Subcutaneous abdominal adipose tissue (tissue), 5 donors: ENCODE measurements around the gene SCG2.

Source experiments
- H3K27ac ChIP-seq: one replicate; pipeline ENCODE4 v1.7.0; 2013; ENCODE audit warnings: low read depth, mild to moderate bottlenecking, inconsistent platforms, low read length, moderate library complexity
- H3K27me3 ChIP-seq, 5 donors: one replicate each; pipeline ENCODE4 v1.7.0; 2013; ENCODE audit warnings: low read length in 5 of 5, inconsistent platforms in 1 of 5; ENCODE audit not compliant: control insufficient read depth in 5 of 5, insufficient read depth in 4 of 5
- H3K36me3 ChIP-seq, 5 donors: one replicate each; pipeline ENCODE4 v1.7.0; 2013; ENCODE audit warnings: low read length in 5 of 5; ENCODE audit not compliant: control insufficient read depth in 5 of 5, insufficient read depth in 5 of 5
- H3K4me1 ChIP-seq, 5 donors: one replicate each; pipeline ENCODE4 v1.7.0; 2013; ENCODE audit warnings: low read length in 5 of 5, mild to moderate bottlenecking in 3 of 5, moderate library complexity in 1 of 5; ENCODE audit not compliant: control insufficient read depth in 5 of 5, insufficient read depth in 5 of 5
- H3K4me3 ChIP-seq, 5 donors: one replicate each; pipeline ENCODE4 v1.7.0; 2013; ENCODE audit warnings: low read length in 5 of 5, low read depth in 1 of 5
- H3K9ac ChIP-seq, 5 donors: one replicate each; pipeline ENCODE4 v1.7.0; 2013; ENCODE audit warnings: low read length in 5 of 5, mild to moderate bottlenecking in 4 of 5, moderate library complexity in 3 of 5
- H3K9me3 ChIP-seq, 5 donors: one replicate each; pipeline ENCODE4 v1.7.0; 2013; ENCODE audit warnings: low read length in 5 of 5; ENCODE audit not compliant: control insufficient read depth in 5 of 5
- donor health status: healthy.
- donor health status: healthy.
- donor health status: healthy.
- donor health status: healthy.
- donor health status: healthy.

SCG2 gene

DNA sequence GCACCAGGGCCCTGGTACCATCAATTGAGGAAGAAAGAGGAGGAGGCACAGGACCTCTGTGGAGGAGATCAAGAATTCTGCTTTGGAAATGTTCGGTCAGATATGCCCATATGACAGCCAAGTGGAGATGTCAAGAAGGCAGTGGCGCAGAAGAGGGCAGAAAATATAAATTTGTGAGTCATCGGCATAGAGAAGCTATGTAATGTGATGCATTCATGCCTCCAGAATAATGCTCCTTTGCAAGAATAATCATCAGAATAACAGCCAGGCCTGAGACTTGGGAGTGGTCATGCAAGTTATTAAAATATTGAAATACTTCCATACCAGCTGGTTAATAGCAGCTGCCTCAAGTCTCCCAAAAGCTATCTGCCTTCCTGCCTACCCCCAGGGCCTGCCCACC lies 32.1 kb upstream of the SCG2 start:
- peaks cover 0 to 3% (median 0%) of the 10 kb centered on the region in 5 donors for H3K27me3 ChIP-seq
- no peak overlapping the region for H3K9ac ChIP-seq
- no peak overlapping the region for H3K4me3 ChIP-seq
- H3K9me3 ChIP-seq, result peaks cover 0 to 12% (median 0%) of the 10 kb centered on the region in 5 donors
- H3K4me1 ChIP-seq, result no peaks in the 10 kb centered on the region
- no peak overlapping the region for H3K27ac ChIP-seq
- no peaks in the 10 kb centered on the region for H3K36me3 ChIP-seq

DNA sequence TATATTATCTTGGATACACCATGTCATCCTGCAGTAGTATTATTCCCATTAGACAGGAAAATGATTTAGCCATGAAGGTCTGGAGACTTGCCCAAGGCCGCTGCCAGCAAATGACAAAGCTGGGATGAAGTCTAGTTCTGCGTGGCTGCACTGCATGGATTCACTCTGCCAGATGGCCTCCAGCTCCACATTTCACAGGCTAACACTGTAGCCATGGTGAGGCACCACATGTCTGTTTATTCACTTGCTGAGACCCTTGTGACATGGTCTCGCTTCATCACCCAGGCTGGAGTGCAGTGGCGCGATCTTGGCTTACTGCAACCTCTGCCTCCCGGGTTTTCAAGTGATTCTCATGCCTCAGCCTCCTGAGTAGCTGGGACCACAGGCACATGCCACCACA lies 31.5 kb upstream of the SCG2 start:
- H3K27me3 ChIP-seq, result peaks cover 0 to 3% (median 0%) of the 10 kb centered on the region in 5 donors
- no peaks in the 10 kb centered on the region for H3K36me3 ChIP-seq
- no peaks in the 10 kb centered on the region for H3K4me1 ChIP-seq
- no peak overlapping the region for H3K9ac ChIP-seq
- H3K4me3 ChIP-seq, result no peak overlapping the region
- no peak overlapping the region for H3K27ac ChIP-seq
- peaks cover 0 to 9% (median 0%) of the 10 kb centered on the region in 5 donors for H3K9me3 ChIP-seq

DNA sequence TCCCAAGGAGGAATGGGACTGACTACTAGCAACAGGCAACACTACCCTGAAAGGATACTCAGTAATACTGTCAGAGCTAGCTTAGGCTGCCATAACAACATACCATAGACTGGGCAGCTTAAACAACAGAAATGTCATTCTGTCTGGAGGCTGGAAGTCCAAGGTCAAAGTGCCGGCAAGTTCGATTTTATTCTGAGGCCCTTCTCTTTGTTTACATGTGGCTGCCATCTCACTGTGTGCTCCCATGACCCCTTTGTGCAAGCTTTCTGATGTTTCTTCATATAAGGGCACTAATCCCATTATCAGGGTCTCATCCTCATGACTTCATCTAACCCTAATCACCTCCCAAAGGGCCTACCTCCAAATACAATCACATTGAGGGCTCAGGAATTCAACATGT lies 30.7 kb upstream of the SCG2 start:
- H3K9me3 ChIP-seq, result peaks cover 0 to 8% (median 0%) of the 10 kb centered on the region in 5 donors
- no peak overlapping the region for H3K27ac ChIP-seq
- H3K9ac ChIP-seq, result no peak overlapping the region
- H3K36me3 ChIP-seq, result no peaks in the 10 kb centered on the region
- H3K4me3 ChIP-seq, result no peak overlapping the region
- H3K4me1 ChIP-seq, result no peaks in the 10 kb centered on the region
- H3K27me3 ChIP-seq, result peaks cover 0 to 3% (median 0%) of the 10 kb centered on the region in 5 donors

DNA sequence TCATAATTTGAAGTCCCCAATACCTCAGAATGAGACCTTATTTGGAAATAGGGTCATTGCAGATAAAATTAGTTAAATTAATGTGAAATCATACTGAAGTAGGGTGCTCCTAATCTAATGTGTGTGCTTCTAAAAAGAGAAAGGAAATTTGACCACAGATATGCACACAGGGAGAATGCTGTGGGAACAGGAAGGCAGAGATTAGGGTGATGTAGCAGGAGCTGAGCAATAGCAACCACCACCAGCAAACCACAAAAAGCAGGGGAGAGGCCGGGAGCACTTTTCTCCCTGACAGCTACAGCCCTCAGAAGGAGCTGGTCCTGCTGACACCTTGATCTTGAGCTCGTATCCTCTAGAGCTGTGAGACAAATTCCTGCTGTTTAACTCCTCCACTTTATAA lies 24.6 kb upstream of the SCG2 start:
- H3K9me3 ChIP-seq, result no peaks in the 10 kb centered on the region
- peaks cover 0 to 3% (median 0%) of the 10 kb centered on the region in 5 donors for H3K27me3 ChIP-seq
- no peak overlapping the region for H3K27ac ChIP-seq
- no peaks in the 10 kb centered on the region for H3K36me3 ChIP-seq
- no peaks in the 10 kb centered on the region for H3K4me1 ChIP-seq
- no peak overlapping the region for H3K9ac ChIP-seq
- no peak overlapping the region for H3K4me3 ChIP-seq

DNA sequence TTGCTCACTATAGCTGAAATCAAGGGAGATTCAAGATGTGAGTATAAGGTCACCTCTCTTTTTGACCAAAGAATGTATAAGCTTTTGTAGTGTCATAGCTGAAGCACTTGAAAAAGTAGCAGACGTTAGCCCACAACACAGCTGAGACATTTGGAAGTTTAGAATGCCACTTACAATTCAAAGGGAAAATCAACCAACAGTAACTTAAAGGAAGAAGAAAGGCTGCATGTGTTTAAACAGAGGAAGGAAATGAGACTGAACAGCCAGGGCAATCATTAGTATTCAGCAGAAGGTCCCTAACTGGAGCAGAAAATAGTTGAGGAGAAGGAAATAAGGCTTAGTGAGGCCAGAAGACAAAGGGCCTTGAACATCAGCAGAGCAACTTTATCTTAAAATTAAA lies 23.5 kb upstream of the SCG2 start:
- Histone ChIP-seq H3K27me3 (peaks cover 0 to 3% (median 0%) of the 10 kb centered on the region in 5 donors), H3K9ac (no peak overlapping the region), H3K36me3 (no peaks in the 10 kb centered on the region), H3K9me3 (no peaks in the 10 kb centered on the region), H3K4me1 (no peaks in the 10 kb centered on the region), H3K27ac (no peak overlapping the region), H3K4me3 (no peak overlapping the region)

DNA sequence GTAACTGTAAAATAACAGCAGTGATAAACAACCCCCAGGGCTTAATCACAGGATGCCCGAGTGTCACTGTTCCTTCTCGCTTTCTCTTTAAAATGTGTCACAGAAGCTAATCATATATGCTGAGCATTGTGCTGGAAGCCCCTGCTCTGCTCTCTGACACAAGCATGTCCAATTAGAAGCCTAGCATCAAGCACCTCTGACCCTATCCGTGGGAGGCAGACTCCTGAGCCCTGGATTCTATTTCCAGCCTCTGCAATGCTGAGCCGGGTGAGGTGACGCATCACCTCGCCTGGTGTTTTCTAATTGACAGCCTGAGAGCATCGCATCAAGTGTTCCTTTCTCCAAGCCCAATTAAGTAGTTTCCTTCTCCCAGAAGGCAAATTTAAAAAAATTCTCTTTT lies 19.7 kb upstream of the SCG2 start:
- Histone ChIP-seq H3K27ac (no peak overlapping the region), H3K4me1 (no peaks in the 10 kb centered on the region), H3K4me3 (no peak overlapping the region), H3K27me3 (peaks cover 0 to 4% (median 4%) of the 10 kb centered on the region in 5 donors), H3K9me3 (no peaks in the 10 kb centered on the region), H3K36me3 (no peaks in the 10 kb centered on the region), H3K9ac (no peak overlapping the region)

DNA sequence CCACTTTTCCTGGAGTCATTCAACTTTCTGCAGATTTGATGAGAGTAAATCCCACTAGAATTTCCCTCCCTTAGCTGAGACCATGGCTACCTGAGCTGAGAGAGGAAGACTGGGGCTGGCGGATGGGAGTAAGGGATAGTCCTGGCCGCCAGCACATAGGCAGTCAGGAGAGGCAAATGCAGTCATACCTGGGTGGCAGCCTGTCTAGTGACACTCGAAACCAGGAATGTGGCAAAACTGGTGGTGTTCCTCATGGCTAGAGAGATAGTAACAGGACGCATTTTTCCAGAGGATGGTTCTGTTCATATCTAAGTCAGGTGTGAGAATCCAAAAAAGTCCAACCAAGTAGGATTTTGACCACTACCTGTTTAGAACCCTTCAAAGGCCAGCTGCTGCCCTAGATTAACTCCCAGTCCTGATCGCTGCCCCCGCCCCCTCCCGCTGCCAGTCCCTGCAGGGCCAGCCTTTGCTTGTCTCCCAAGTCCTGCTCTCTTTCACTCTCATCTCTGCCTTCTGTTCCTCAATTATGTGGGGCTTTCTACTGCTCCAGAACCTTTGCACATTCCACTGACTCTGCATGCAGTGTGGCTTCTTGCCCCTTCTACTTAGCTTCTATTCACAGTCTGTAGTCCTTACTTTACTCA lies 17.4 kb upstream of the SCG2 start:
- no peak overlapping the region for H3K9ac ChIP-seq
- H3K27ac ChIP-seq, result no peak overlapping the region
- H3K27me3 ChIP-seq, result peaks cover 0 to 4% (median 4%) of the 10 kb centered on the region in 5 donors
- H3K4me1 ChIP-seq, result no peaks in the 10 kb centered on the region
- no peak overlapping the region for H3K4me3 ChIP-seq
- H3K9me3 ChIP-seq, result no peaks in the 10 kb centered on the region
- no peaks in the 10 kb centered on the region for H3K36me3 ChIP-seq

DNA sequence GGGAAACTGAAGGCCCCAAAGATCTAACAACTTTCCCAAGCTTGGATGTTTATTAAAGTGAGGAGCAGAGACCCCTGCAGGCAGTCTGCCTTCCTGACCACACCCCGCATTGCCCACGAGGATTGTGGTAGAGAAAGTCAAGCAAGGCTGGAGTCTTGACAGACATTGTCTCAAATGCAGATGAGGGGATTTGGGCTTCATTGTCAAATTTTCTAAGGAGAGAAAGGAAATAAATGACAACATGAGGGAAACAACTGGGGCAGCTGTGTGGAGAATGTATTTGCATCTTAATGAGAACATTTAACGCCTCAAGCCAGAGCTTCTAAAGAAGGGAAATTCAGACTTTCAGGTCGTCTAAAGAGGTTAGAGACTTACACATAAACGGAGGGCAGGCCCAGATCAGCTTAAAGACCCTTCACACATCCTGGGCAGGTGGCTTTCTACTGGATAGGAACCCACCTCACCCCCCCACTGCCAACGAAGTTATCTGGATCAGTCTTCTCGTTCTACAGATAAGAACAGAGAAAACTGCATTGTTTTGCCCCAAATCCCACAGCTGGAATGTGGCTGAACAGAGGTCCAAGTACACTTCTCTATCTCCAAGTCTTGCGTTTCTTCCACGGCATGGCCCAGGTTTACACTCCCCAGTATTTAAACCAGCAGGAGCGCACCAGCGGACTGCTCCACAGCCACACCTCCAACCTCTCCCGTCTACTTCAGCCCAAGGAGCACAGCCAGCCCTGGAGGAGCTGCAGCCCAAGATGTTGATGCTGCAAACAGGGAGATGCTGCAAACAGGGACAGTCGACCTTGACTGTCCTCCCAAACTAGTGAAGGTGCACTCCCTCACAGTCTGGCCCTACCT lies 16.2 kb upstream of the SCG2 start:
- Histone ChIP-seq H3K4me3 (no peak overlapping the region), H3K9ac (no peak overlapping the region), H3K36me3 (no peaks in the 10 kb centered on the region), H3K27me3 (peaks cover 0 to 4% (median 4%) of the 10 kb centered on the region in 5 donors), H3K4me1 (peaks cover 0 to 4% (median 2%) of the 10 kb centered on the region in 5 donors), H3K9me3 (no peaks in the 10 kb centered on the region), H3K27ac (no peak overlapping the region)

DNA sequence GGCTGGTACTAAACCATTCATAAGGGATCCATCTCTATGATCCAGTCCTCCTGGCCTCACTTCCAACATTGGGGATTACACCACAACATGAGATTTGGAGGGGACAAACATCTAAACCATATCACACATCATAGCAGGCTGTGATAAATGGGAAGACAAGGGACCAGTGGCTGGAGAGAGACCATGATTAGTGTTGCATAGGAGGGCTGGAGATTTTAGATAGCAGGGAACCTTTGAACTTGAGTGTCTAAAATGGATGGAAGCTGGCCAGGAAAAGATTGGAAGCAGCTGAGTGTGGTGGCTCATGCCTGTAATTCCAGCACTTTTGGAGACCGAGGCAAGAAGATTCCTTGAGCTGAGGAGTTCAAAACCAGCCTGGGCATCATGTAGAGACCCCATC lies 12.4 kb upstream of the SCG2 start:
- Histone ChIP-seq H3K36me3 (no peaks in the 10 kb centered on the region), H3K27me3 (peaks cover 0 to 4% (median 0%) of the 10 kb centered on the region in 5 donors), H3K4me1 (peaks cover 0 to 13% (median 10%) of the 10 kb centered on the region in 5 donors), H3K27ac (no peak overlapping the region), H3K4me3 (no peak overlapping the region), H3K9me3 (no peaks in the 10 kb centered on the region), H3K9ac (no peak overlapping the region)
